Measurements from ENCODE around the gene HTT.

The HTT gene

GRCh38 chr4:3263053-3263875 is 188.8 kb downstream of the HTT start:
- no peak for DNase-seq (ENCODE audit: low spot score)

- DNase-seq (ENCODE audit: low spot score): no peak
Observed at GRCh38 chr4:3263876-3264193, 189.4 kb downstream of the HTT start.

- DNase-seq (ENCODE audit: low spot score): no peak
Observed at GRCh38 chr4:3266076-3266475, 191.6 kb downstream of the HTT start.

- no peak for DNase-seq (ENCODE audit: low spot score)
Observed at GRCh38 chr4:3267576-3268394, 193.3 kb downstream of the HTT start.

- no peak for DNase-seq (ENCODE audit: low spot score)
Observed at GRCh38 chr4:3268395-3269104, 194.1 kb downstream of the HTT start.

- no peak for DNase-seq (ENCODE audit: low spot score)
Observed at GRCh38 chr4:3269105-3269927, 194.8 kb downstream of the HTT start.

GRCh38 chr4:3269991-3270611 is 195.6 kb downstream of the HTT start:
- no peak for DNase-seq (ENCODE audit: low spot score)

- no peak for DNase-seq (ENCODE audit: low spot score)
Observed at GRCh38 chr4:3271131-3271530, 196.7 kb downstream of the HTT start.

GRCh38 chr4:3276986-3277385 is 202.5 kb downstream of the HTT start:
- no peak for DNase-seq (ENCODE audit: low spot score)

- DNase-seq (ENCODE audit: low spot score): no peak
Observed at GRCh38 chr4:3280466-3280865, 206.0 kb downstream of the HTT start.

- no peak for DNase-seq (ENCODE audit: low spot score)
Observed at GRCh38 chr4:3283483-3283882, 209.0 kb downstream of the HTT start.

GRCh38 chr4:3283916-3284315 is 209.4 kb downstream of the HTT start:
- no peak for DNase-seq (ENCODE audit: low spot score)

- DNase-seq (ENCODE audit: low spot score): no peak
Observed at GRCh38 chr4:3284734-3285557, 210.5 kb downstream of the HTT start.

- DNase-seq (ENCODE audit: low spot score): no peak
Observed at GRCh38 chr4:3285558-3286334, 211.3 kb downstream of the HTT start.

- no peak for DNase-seq (ENCODE audit: low spot score)
Observed at GRCh38 chr4:3286335-3287175, 212.1 kb downstream of the HTT start.

GRCh38 chr4:3287271-3287971 is 212.9 kb downstream of the HTT start:
- DNase-seq (ENCODE audit: low spot score): no peak

- DNase-seq (ENCODE audit: low spot score): no peak
Observed at GRCh38 chr4:3287972-3288570, 213.6 kb downstream of the HTT start.

Measured in SK-N-DZ (cell line).